ENCODE data around the gene RNU6-1.

DNA sequence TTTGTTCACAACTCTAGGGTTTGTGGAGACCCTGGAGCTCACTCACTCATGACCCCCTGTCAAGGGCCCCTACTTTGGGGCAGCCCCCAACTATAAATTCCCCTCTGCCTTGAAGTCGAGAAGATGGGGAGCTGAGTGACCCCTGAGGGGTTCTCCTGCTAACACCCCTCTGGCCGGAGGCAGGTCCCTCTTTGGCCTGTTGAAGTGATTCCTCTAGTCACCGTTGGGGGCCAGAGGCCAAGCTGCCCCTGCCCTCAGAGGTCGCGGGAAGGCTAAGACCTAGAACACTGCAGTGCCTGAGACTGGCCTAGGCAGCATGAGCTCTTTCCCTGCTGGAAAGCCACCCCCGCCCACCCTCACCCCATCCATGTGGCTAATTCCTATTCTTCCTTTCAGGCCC is 30.0 kb downstream of the RNU6-1 start:
- TF ChIP-seq ATF3 (IDR thresholded peaks at IDR 0.05) (no peak), EZH2phosphoT487 (IDR thresholded peaks at IDR 0.05; ENCODE audit: borderline replicate concordance) (no peak), FOSL1 (IDR thresholded peaks at IDR 0.05; ENCODE audit: low read depth) (no peak)
- TF ChIP-seq, protein P1, sequence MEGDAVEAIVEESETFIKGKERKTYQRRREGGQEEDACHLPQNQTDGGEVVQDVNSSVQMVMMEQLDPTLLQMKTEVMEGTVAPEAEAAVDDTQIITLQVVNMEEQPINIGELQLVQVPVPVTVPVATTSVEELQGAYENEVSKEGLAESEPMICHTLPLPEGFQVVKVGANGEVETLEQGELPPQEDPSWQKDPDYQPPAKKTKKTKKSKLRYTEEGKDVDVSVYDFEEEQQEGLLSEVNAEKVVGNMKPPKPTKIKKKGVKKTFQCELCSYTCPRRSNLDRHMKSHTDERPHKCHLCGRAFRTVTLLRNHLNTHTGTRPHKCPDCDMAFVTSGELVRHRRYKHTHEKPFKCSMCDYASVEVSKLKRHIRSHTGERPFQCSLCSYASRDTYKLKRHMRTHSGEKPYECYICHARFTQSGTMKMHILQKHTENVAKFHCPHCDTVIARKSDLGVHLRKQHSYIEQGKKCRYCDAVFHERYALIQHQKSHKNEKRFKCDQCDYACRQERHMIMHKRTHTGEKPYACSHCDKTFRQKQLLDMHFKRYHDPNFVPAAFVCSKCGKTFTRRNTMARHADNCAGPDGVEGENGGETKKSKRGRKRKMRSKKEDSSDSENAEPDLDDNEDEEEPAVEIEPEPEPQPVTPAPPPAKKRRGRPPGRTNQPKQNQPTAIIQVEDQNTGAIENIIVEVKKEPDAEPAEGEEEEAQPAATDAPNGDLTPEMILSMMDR (IDR thresholded peaks at IDR 0.05 in 2 of 3, conservative IDR thresholded peaks at IDR 0.05 in 1 of 3; ENCODE audit: borderline replicate concordance in 1 of 3, insufficient read depth in 1 of 3, low read depth in 2 of 3, low read length in 2 of 3) = no peak

Measured in HCT116 (cell line).